Trophoblast cell (in vitro differentiated cells and primary cell): Measurements from ENCODE around the gene ARHGAP33.

ENCODE experiments used
- DNase-seq, 2 donors: peaks; one replicate each; pipeline ENCODE4 v3.0.0-alpha.2; 2016
- H2AFZ ChIP-seq: 2 replicates; pipeline ENCODE4 v1.6.1; 2013; ENCODE audit warnings: low read length, moderate library complexity, mild to moderate bottlenecking; ENCODE audit not compliant: insufficient read depth, poor library complexity
- H2AK5ac ChIP-seq: 2 replicates; pipeline ENCODE4 v1.6.1; 2013; ENCODE audit warnings: mild to moderate bottlenecking, low read length
- H2BK120ac ChIP-seq: 2 replicates; pipeline ENCODE4 v1.6.1; 2013; ENCODE audit warnings: low read length, mild to moderate bottlenecking, moderate library complexity; ENCODE audit not compliant: insufficient read depth, poor library complexity
- H2BK12ac ChIP-seq: 2 replicates; pipeline ENCODE4 v1.6.1; 2013; ENCODE audit warnings: mild to moderate bottlenecking, low read length, moderate library complexity
- H2BK5ac ChIP-seq: 2 replicates; pipeline ENCODE4 v1.6.1; 2013; ENCODE audit warnings: low read length, low read depth, moderate library complexity, mild to moderate bottlenecking; ENCODE audit not compliant: poor library complexity
- H3K14ac ChIP-seq: 2 replicates; pipeline ENCODE4 v1.6.1; 2013; ENCODE audit warnings: mild to moderate bottlenecking, low read length
- H3K18ac ChIP-seq: 2 replicates; pipeline ENCODE4 v1.6.1; 2013; ENCODE audit warnings: mild to moderate bottlenecking, low read length
- H3K23ac ChIP-seq: 2 replicates; pipeline ENCODE4 v1.6.1; 2013; ENCODE audit warnings: low read length
- H3K27ac ChIP-seq: 2 replicates; pipeline ENCODE4 v1.5.1; 2013; ENCODE audit warnings: low read depth, mild to moderate bottlenecking, inconsistent platforms, low read length, moderate library complexity
- H3K27me3 ChIP-seq: 2 replicates; pipeline ENCODE4 v1.6.1; 2013; ENCODE audit warnings: inconsistent platforms, mild to moderate bottlenecking, low read length, moderate library complexity; ENCODE audit not compliant: insufficient read depth
- H3K36me3 ChIP-seq, 2 experiments: 1 replicate in 1 of 2; 2 replicates in 1 of 2; pipeline ENCODE4 v1.6.1; 2013; ENCODE audit warnings: low read length in 2 of 2, mild to moderate bottlenecking in 2 of 2, moderate library complexity in 1 of 2; ENCODE audit not compliant: insufficient read depth in 2 of 2, control insufficient read depth in 1 of 2
- H3K4ac ChIP-seq: 2 replicates; pipeline ENCODE4 v1.6.1; 2013; ENCODE audit warnings: low read depth, mild to moderate bottlenecking, low read length, moderate library complexity
- H3K4me1 ChIP-seq, 2 experiments: 1 replicate in 1 of 2; 2 replicates in 1 of 2; pipeline ENCODE4 v1.6.1; 2013; ENCODE audit warnings: low read length in 2 of 2, mild to moderate bottlenecking in 2 of 2, moderate library complexity in 1 of 2; ENCODE audit not compliant: insufficient read depth in 2 of 2, control insufficient read depth in 1 of 2
- H3K4me2 ChIP-seq: 2 replicates; pipeline ENCODE4 v1.6.1; 2013; ENCODE audit warnings: inconsistent platforms, mild to moderate bottlenecking, low read length, moderate library complexity
- H3K4me3 ChIP-seq: 2 replicates; pipeline ENCODE4 v1.5.1; 2013; ENCODE audit warnings: mild to moderate bottlenecking, low read depth, low read length, inconsistent platforms
- H3K79me1 ChIP-seq: one replicate; pipeline ENCODE4 v1.6.1; 2013; ENCODE audit warnings: low read length
- H3K79me2 ChIP-seq: 2 replicates; pipeline ENCODE4 v1.6.1; 2013; ENCODE audit warnings: low read length, mild to moderate bottlenecking; ENCODE audit not compliant: control insufficient read depth, insufficient read depth, poor library complexity
- H3K9ac ChIP-seq: 2 replicates; pipeline ENCODE4 v1.6.1; 2013; ENCODE audit warnings: mild to moderate bottlenecking, low read length
- H3K9me3 ChIP-seq: 2 replicates; pipeline ENCODE4 v1.6.1; 2013; ENCODE audit warnings: low read depth, mild to moderate bottlenecking, control low read depth, inconsistent platforms, low read length; ENCODE audit not compliant: insufficient read depth
- H4K12ac ChIP-seq: 2 replicates; pipeline ENCODE4 v1.6.1; 2013; ENCODE audit warnings: low read depth, mild to moderate bottlenecking, low read length, moderate library complexity
- H4K8ac ChIP-seq: 2 replicates; pipeline ENCODE4 v1.6.1; 2013; ENCODE audit warnings: low read depth, mild to moderate bottlenecking, low read length, moderate library complexity
- H4K91ac ChIP-seq: one replicate; pipeline ENCODE4 v1.6.1; 2013; ENCODE audit warnings: low read depth, mild to moderate bottlenecking, low read length, moderate library complexity
- WGBS: extraction: QIAGEN DNeasy Blood & Tissue Kit; methylation state at CpG from one replicate; pipeline ENCODE4 v1.1.7; 2013; ENCODE audit warnings: missing lambda C conversion rate; ENCODE audit not compliant: insufficient read length, insufficient coverage; ENCODE audit errors: extremely low coverage; 5-methylcytosine and 5-hydroxymethylcytosine counted together

ARHGAP33 gene

DNA sequence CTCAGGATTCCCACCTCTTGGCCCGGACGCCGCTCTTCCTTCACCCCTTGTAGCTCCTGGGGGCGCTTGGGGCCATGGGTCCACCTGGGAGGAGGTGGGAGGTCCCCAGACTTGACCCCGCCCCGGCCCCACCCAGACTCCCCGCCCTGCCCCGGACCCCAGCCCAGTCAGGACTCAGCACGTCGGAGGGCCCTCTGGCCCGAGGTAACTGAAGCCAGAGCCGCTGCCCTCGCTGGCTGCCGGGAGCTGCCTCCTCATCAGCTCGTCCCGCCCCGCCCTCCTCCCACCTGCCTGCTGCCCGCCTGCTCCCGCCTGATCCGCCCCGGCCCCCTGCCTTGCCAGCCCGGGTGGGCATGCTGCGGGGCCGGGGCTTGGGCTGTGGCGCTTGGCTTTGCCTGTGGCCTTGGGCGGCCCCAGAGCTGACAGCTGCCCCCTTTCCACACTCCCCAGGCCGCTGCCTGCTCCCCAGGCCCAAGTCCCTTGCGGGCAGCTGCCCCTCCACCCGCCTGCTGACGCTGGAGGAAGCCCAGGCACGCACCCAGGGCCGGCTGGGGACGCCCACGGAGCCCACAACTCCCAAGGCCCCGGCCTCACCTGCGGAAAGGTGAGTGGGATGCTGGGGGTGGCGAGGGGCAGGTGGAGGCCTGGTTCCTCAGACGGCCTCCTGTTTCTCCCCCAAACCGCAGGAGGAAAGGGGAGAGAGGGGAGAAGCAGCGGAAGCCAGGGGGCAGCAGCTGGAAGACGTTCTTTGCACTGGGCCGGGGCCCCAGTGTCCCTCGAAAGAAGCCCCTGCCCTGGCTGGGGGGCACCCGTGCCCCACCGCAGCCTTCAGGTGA lies 9.4 kb downstream of the ARHGAP33 start:
- Histone ChIP-seq H3K4me3 (peak overlapping the region; percentile 23), H2BK12ac (no peak overlapping the region), H3K27ac (no peak overlapping the region), H2AFZ (no peak overlapping the region), H3K4me2 (peak overlapping the region; percentile 13), H3K14ac (no peak overlapping the region), H4K8ac (no peak overlapping the region), H3K9me3 (peaks cover 5% of the 10 kb centered on the region), H3K79me2 (no peaks in the 10 kb centered on the region), H4K12ac (no peak overlapping the region), H3K4ac (no peak overlapping the region), H2AK5ac (no peak overlapping the region), H3K36me3 (peaks cover 11 to 15% of the 10 kb centered on the region in 2 experiments), H4K91ac (no peak overlapping the region), H2BK120ac (no peak overlapping the region), H2BK5ac (no peak overlapping the region), H3K23ac (no peak overlapping the region), H3K18ac (no peak overlapping the region), H3K27me3 (no peaks in the 10 kb centered on the region), H3K4me1 (peaks cover 0 to 5% of the 10 kb centered on the region in 2 experiments), H3K9ac (no peak overlapping the region), H3K79me1 (no peaks in the 10 kb centered on the region)
- no CpG with 5 or more reads among the region's 45 CpGs for WGBS
- no peak for DNase-seq

DNA sequence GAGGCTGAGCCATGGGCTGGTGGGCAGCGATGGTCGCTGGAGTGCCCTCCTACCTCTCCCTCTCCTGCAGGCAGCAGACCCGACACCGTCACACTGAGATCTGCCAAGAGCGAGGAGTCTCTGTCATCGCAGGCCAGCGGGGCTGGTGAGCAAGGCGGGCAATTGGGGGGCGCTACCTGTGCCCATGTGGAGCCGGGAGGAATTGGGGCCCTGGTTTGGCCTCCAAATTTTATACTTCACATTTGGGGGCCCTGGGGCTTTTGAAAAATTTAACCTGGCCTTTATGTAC lies 9.9 kb downstream of the ARHGAP33 start:
- no peak overlapping the region for H2BK5ac ChIP-seq
- H2BK12ac ChIP-seq, result no peak overlapping the region
- H3K36me3 ChIP-seq, result peaks cover 11 to 15% of the 10 kb centered on the region in 2 experiments
- H3K18ac ChIP-seq, result no peak overlapping the region
- no peaks in the 10 kb centered on the region for H3K27me3 ChIP-seq
- H4K8ac ChIP-seq, result no peak overlapping the region
- WGBS, result no CpG with 5 or more reads among the region's 10 CpGs
- peak overlapping the region; percentile 16 for H3K4me3 ChIP-seq
- H3K79me2 ChIP-seq, result no peaks in the 10 kb centered on the region
- H3K14ac ChIP-seq, result no peak overlapping the region
- no peak overlapping the region for H2BK120ac ChIP-seq
- H3K4me2 ChIP-seq, result no peak overlapping the region
- H3K4me1 ChIP-seq, result peaks cover 0 to 5% of the 10 kb centered on the region in 2 experiments
- H3K79me1 ChIP-seq, result no peaks in the 10 kb centered on the region
- no peak overlapping the region for H3K4ac ChIP-seq
- no peak for DNase-seq
- no peak overlapping the region for H3K23ac ChIP-seq
- peaks cover 5% of the 10 kb centered on the region for H3K9me3 ChIP-seq
- H3K27ac ChIP-seq, result no peak overlapping the region
- H2AFZ ChIP-seq, result no peak overlapping the region
- H4K12ac ChIP-seq, result no peak overlapping the region
- no peak overlapping the region for H3K9ac ChIP-seq
- no peak overlapping the region for H4K91ac ChIP-seq
- H2AK5ac ChIP-seq, result no peak overlapping the region

DNA sequence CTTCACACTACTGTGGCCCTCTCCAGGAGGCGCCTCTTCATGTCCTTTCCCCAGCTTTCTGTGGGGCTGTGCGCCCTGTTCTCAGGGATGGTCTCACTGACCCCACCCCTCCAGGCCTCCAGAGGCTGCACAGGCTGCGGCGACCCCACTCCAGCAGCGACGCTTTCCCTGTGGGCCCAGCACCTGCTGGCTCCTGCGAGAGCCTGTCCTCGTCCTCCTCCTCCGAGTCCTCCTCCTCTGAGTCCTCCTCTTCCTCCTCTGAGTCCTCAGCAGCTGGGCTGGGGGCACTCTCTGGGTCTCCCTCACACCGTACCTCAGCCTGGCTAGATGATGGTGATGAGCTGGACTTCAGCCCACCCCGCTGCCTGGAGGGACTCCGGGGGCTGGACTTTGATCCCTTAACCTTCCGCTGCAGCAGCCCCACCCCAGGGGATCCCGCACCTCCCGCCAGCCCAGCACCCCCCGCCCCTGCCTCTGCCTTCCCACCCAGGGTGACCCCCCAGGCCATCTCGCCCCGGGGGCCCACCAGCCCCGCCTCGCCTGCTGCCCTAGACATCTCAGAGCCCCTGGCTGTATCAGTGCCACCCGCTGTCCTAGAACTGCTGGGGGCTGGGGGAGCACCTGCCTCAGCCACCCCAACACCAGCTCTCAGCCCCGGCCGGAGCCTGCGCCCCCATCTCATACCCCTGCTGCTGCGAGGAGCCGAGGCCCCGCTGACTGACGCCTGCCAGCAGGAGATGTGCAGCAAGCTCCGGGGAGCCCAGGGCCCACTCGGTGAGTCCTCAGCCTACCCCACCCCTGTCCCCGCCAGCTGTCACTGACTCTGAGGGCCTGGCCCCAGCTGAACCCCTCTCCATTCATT lies 11.2 kb downstream of the ARHGAP33 start:
- Histone ChIP-seq H3K4me2 (no peak overlapping the region), H3K36me3 (peaks cover 5 to 7% of the 10 kb centered on the region in 2 experiments), H3K23ac (no peak overlapping the region), H3K79me2 (no peaks in the 10 kb centered on the region), H2AFZ (no peak overlapping the region), H3K27ac (no peak overlapping the region), H3K4me3 (no peak overlapping the region), H2BK120ac (no peak overlapping the region), H3K9me3 (peaks cover 5% of the 10 kb centered on the region), H2BK12ac (no peak overlapping the region), H3K18ac (no peak overlapping the region), H4K91ac (no peak overlapping the region), H3K4me1 (peaks cover 0 to 5% of the 10 kb centered on the region in 2 experiments), H3K4ac (no peak overlapping the region), H2AK5ac (no peak overlapping the region), H4K8ac (no peak overlapping the region), H3K27me3 (no peaks in the 10 kb centered on the region), H2BK5ac (no peak overlapping the region), H3K9ac (no peak overlapping the region), H3K14ac (no peak overlapping the region), H3K79me1 (no peaks in the 10 kb centered on the region), H4K12ac (no peak overlapping the region)
- WGBS, result no CpG with 5 or more reads among the region's 31 CpGs
- DNase-seq, result no peak

DNA sequence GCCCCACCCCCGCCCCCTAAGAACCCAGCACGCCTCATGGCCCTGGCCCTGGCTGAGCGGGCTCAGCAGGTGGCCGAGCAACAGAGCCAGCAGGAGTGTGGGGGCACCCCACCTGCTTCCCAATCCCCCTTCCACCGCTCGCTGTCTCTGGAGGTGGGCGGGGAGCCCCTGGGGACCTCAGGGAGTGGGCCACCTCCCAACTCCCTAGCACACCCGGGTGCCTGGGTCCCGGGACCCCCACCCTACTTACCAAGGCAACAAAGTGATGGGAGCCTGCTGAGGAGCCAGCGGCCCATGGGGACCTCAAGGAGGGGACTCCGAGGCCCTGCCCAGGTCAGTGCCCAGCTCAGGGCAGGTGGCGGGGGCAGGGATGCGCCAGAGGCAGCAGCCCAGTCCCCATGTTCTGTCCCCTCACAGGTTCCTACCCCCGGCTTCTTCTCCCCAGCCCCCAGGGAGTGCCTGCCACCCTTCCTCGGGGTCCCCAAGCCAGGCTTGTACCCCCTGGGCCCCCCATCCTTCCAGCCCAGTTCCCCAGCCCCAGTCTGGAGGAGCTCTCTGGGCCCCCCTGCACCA lies 11.9 kb downstream of the ARHGAP33 start:
- Histone ChIP-seq H3K27me3 (no peaks in the 10 kb centered on the region), H3K23ac (no peak overlapping the region), H2BK12ac (no peak overlapping the region), H3K79me2 (no peaks in the 10 kb centered on the region), H2BK120ac (no peak overlapping the region), H4K91ac (no peak overlapping the region), H4K8ac (no peak overlapping the region), H3K36me3 (peaks cover 5 to 7% of the 10 kb centered on the region in 2 experiments), H3K14ac (no peak overlapping the region), H3K4me2 (no peak overlapping the region), H3K4ac (no peak overlapping the region), H2BK5ac (no peak overlapping the region), H2AK5ac (no peak overlapping the region), H3K18ac (no peak overlapping the region), H3K4me3 (no peak overlapping the region), H2AFZ (no peak overlapping the region), H3K9ac (no peak overlapping the region), H3K4me1 (peaks cover 0 to 5% of the 10 kb centered on the region in 2 experiments), H3K9me3 (peaks cover 5% of the 10 kb centered on the region), H3K27ac (no peak overlapping the region), H4K12ac (no peak overlapping the region), H3K79me1 (no peaks in the 10 kb centered on the region)
- DNase-seq, result no peak
- WGBS, result no CpG with 5 or more reads among the region's 15 CpGs
